Activated T-cell treated with anti-CD3 and anti-CD28 coated beads, Interleukin-2, amount 50 U/mL, for 72 hours (primary cell): Measurements from ENCODE around the gene GALNT2. TPM values are rescaled to one million over a fixed set of nuclear protein-coding genes. Genes with fewer than 3 reads are reported as not detected.

Experiments
- ATAC-seq, 2 donors: fragments of 150-1000 bp; cut with Tn5 transposase; replicated peaks in 1 of 2; 2 replicates each; pipeline ENCODE4 v1.10.0; 2021; ENCODE audit warnings: moderate library complexity in 2 of 2, mild to moderate bottlenecking in 1 of 2
- DNase-seq, 2 donors: peaks; one replicate each; pipeline ENCODE4 v3.0.0; 2021 to 2022; ENCODE audit warnings: mixed read lengths in 1 of 2
- H3K27ac Mint-ChIP-seq: one replicate; pipeline ENCODE4 v1.8.0; 2022; ENCODE audit warnings: mild to moderate bottlenecking, moderate library complexity, mixed read lengths
- H3K27me3 Mint-ChIP-seq: one replicate; pipeline ENCODE4 v1.8.0; 2022; ENCODE audit warnings: low read depth, mixed read lengths
- H3K36me3 Mint-ChIP-seq, 2 donors: one replicate each; pipeline ENCODE4 v1.8.0; 2022; ENCODE audit warnings: mixed read lengths in 2 of 2, mild to moderate bottlenecking in 1 of 2; ENCODE audit not compliant: insufficient read depth in 2 of 2
- H3K4me1 Mint-ChIP-seq: one replicate; pipeline ENCODE4 v1.8.0; 2022; ENCODE audit warnings: low read depth, mixed read lengths
- H3K4me3 Mint-ChIP-seq, 2 donors: one replicate each; pipeline ENCODE4 v1.8.0; 2022; ENCODE audit warnings: mild to moderate bottlenecking in 2 of 2, mixed read lengths in 2 of 2, moderate library complexity in 2 of 2
- H3K9me3 Mint-ChIP-seq, 2 donors: one replicate each; pipeline ENCODE4 v1.8.0; 2022; ENCODE audit warnings: mixed read lengths in 2 of 2
- total RNA-seq, 2 donors: library from RNA; stranded (reverse); gene quantifications; one replicate each; pipeline ENCODE4 v1.2.3, GENCODE V29; 2022

The GALNT2 gene
- total RNA-seq, 2 donors from 2014 or later: 50.2 to 67.6 TPM

GRCh38 chr1:230057100-230057499 is 9.9 kb upstream of the GALNT2 start:
- Mint-ChIP-seq H3K9me3 (peaks cover 2 to 3% of the 10 kb centered on the region in 2 donors), H3K27ac (no peak overlapping the region), H3K4me1 (no peaks in the 10 kb centered on the region), H3K4me3 (no peak overlapping the region), H3K36me3 (no peaks in the 10 kb centered on the region), H3K27me3 (peaks cover 28% of the 10 kb centered on the region)
- ATAC-seq (no peak), DNase-seq (no peak)

GRCh38 chr1:230057681-230058565 is 9.1 kb upstream of the GALNT2 start:
- Mint-ChIP-seq H3K4me1 (no peaks in the 10 kb centered on the region), H3K27ac (no peak overlapping the region), H3K9me3 (peaks cover 0 to 5% of the 10 kb centered on the region in 2 donors), H3K4me3 (no peak overlapping the region), H3K36me3 (peaks cover 0 to 4% of the 10 kb centered on the region in 2 donors), H3K27me3 (peaks cover 32% of the 10 kb centered on the region)
- DNase-seq (no peak), ATAC-seq (no peak)

DNA sequence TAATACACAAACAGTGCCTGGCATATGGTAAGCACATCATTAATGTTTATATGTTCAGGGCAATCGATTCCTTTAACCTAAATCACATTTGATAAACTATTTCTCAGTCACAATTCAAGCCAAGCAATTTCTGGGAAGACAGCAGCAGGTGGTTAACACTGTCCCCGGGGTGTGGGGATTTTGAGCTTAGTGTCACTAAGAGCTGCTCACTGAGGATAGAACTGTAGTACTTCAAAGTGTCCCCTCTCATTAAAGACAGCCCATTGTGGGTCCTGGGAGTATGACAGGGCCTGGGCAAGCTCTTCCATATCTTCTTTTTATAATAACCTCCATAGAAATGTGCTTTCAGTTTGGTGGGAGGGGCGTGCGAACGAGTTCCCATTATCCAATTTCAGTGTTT is 8.4 kb upstream of the GALNT2 start:
- Mint-ChIP-seq H3K36me3 (peaks cover 0 to 6% of the 10 kb centered on the region in 2 donors), H3K27me3 (peaks cover 32% of the 10 kb centered on the region), H3K4me1 (no peaks in the 10 kb centered on the region), H3K4me3 (no peak overlapping the region), H3K9me3 (peaks cover 2 to 5% of the 10 kb centered on the region in 2 donors), H3K27ac (no peak overlapping the region)
- ATAC-seq: no peak
- DNase-seq: no peak

- DNase-seq: no peak
- Mint-ChIP-seq H3K9me3 (peaks cover 5 to 8% of the 10 kb centered on the region in 2 donors), H3K27me3 (peaks cover 24% of the 10 kb centered on the region), H3K4me3 (no peak overlapping the region), H3K4me1 (peaks cover 19% of the 10 kb centered on the region), H3K27ac (no peak overlapping the region), H3K36me3 (peaks cover 7 to 8% of the 10 kb centered on the region in 2 donors)
- ATAC-seq: no peak
Measured at GRCh38 chr1:230061801-230062200, 5.2 kb upstream of the GALNT2 start.

- H3K27me3 Mint-ChIP-seq: peaks cover 24% of the 10 kb centered on the region
- ATAC-seq (no peak), DNase-seq (no peak)
- no peak overlapping the region for H3K27ac Mint-ChIP-seq
- H3K9me3 Mint-ChIP-seq: peaks cover 5 to 8% of the 10 kb centered on the region in 2 donors
- H3K36me3 Mint-ChIP-seq: peaks cover 7 to 8% of the 10 kb centered on the region in 2 donors
- H3K4me3 Mint-ChIP-seq: no peak overlapping the region
- peaks cover 19% of the 10 kb centered on the region for H3K4me1 Mint-ChIP-seq
Measured at GRCh38 chr1:230062521-230062920, 4.5 kb upstream of the GALNT2 start.

GRCh38 chr1:230064283-230064682 is 2.8 kb upstream of the GALNT2 start:
- H3K9me3 Mint-ChIP-seq: peaks cover 5 to 8% of the 10 kb centered on the region in 2 donors
- no peak for DNase-seq

GRCh38 chr1:230065161-230065560 is 1.9 kb upstream of the GALNT2 start:
- peaks cover 36% of the 10 kb centered on the region for H3K4me1 Mint-ChIP-seq
- H3K9me3 Mint-ChIP-seq: peaks cover 5 to 8% of the 10 kb centered on the region in 2 donors
- peaks cover 18% of the 10 kb centered on the region for H3K27me3 Mint-ChIP-seq
- no peak for DNase-seq
- no peak overlapping the region for H3K4me3 Mint-ChIP-seq
- no peak for ATAC-seq
- peaks cover 7 to 8% of the 10 kb centered on the region in 2 donors for H3K36me3 Mint-ChIP-seq
- no peak overlapping the region for H3K27ac Mint-ChIP-seq

More at GRCh38 chr1:230064283-230064682, 2.8 kb upstream of the GALNT2 start:
- peaks cover 24% of the 10 kb centered on the region for H3K27me3 Mint-ChIP-seq
- peaks cover 7 to 8% of the 10 kb centered on the region in 2 donors for H3K36me3 Mint-ChIP-seq
- no peak overlapping the region for H3K4me3 Mint-ChIP-seq
- ATAC-seq: no peak
- peaks cover 28% of the 10 kb centered on the region for H3K4me1 Mint-ChIP-seq
- H3K27ac Mint-ChIP-seq: no peak overlapping the region

DNA sequence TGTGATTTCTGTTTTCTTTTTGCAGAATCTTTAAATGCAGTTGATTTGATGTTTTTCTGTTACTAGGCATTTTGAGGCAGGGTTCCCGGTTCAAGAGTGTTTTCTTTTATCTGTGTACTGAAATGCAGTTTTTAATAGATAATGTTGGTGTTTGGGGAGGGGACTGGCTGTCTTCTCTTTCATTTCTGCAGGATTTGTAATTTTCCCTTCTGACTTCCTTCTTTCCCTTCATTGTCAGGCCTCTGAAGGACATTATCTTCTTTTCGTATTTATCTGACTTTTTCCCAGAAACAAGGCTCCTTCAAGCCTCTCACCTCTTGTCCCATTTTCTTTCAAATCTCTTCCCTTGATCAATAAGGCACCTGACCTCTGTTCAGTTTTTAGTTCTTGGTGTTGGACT is 1.5 kb upstream of the GALNT2 start:
- Mint-ChIP-seq H3K9me3 (peaks cover 5 to 8% of the 10 kb centered on the region in 2 donors), H3K36me3 (peaks cover 7 to 8% of the 10 kb centered on the region in 2 donors), H3K4me3 (no peak overlapping the region), H3K27ac (no peak overlapping the region), H3K4me1 (peaks cover 40% of the 10 kb centered on the region), H3K27me3 (peaks cover 14% of the 10 kb centered on the region)
- ATAC-seq (no peak), DNase-seq (no peak)

- Mint-ChIP-seq H3K4me1 (peaks cover 45% of the 10 kb centered on the region), H3K9me3 (peaks cover 5 to 8% of the 10 kb centered on the region in 2 donors), H3K4me3 (peak overlapping the region; percentile 84 to 89), H3K27ac (peak overlapping the region; percentile 70), H3K27me3 (peaks cover 9% of the 10 kb centered on the region), H3K36me3 (peaks cover 7 to 8% of the 10 kb centered on the region in 2 donors)
- no peak for ATAC-seq
- no peak for DNase-seq
Measured at GRCh38 chr1:230066031-230066430, 1.0 kb upstream of the GALNT2 start.

- H3K27me3 Mint-ChIP-seq: peaks cover under 1% of the 10 kb centered on the region
- ATAC-seq (peak; percentile 16 to 25), DNase-seq (peak in 1 of 2 donors; percentile 41)
- peaks cover 6 to 7% of the 10 kb centered on the region in 2 donors for H3K36me3 Mint-ChIP-seq
- H3K27ac Mint-ChIP-seq: peak overlapping the region; percentile 70
- peaks cover 5% of the 10 kb centered on the region in 2 donors for H3K9me3 Mint-ChIP-seq
- peak overlapping the region; percentile 87 to 98 for H3K4me3 Mint-ChIP-seq
- peaks cover 57% of the 10 kb centered on the region for H3K4me1 Mint-ChIP-seq
Measured at GRCh38 chr1:230067419-230067870, 407 bp downstream of the GALNT2 start.

GRCh38 chr1:230067871-230068620 is 1.0 kb downstream of the GALNT2 start:
- peaks cover 3 to 5% of the 10 kb centered on the region in 2 donors for H3K9me3 Mint-ChIP-seq
- H3K4me3 Mint-ChIP-seq: peak overlapping the region; percentile 87 to 98
- ATAC-seq: peak in 1 of 2 donors; percentile 12
- H3K4me1 Mint-ChIP-seq: peaks cover 63% of the 10 kb centered on the region
- H3K27me3 Mint-ChIP-seq: no peaks in the 10 kb centered on the region
- peak overlapping the region; percentile 91 for H3K27ac Mint-ChIP-seq
- DNase-seq: peak; percentile 30 to 51
- H3K36me3 Mint-ChIP-seq: peaks cover 4 to 7% of the 10 kb centered on the region in 2 donors

- Mint-ChIP-seq H3K4me1 (peaks cover 68% of the 10 kb centered on the region), H3K4me3 (peak overlapping the region; percentile 87 to 98), H3K27ac (peak overlapping the region; percentile 91), H3K36me3 (peaks cover 2 to 7% of the 10 kb centered on the region in 2 donors), H3K9me3 (peaks cover 3% of the 10 kb centered on the region in 2 donors), H3K27me3 (no peaks in the 10 kb centered on the region)
- DNase-seq (no peak), ATAC-seq (no peak)
Measured at GRCh38 chr1:230068621-230068873, 1.5 kb downstream of the GALNT2 start.
